SU-DHL-6 (cell line): Measurements from ENCODE around the gene SLC25A6.

Experiments
- H2AFZ ChIP-seq: fragments of 200-600 bp; sonication (generic); 2 replicates; pipeline ENCODE4 v1.6.1; 2014; ENCODE audit warnings: low read depth, mild to moderate bottlenecking, moderate library complexity, mixed read lengths, antibody characterized with exemption, low read length; ENCODE audit not compliant: severe bottlenecking
- H3F3A ChIP-seq: fragments of 200-600 bp; shearing (Covaris generic); 2 replicates; pipeline ENCODE4 v1.6.0; 2016; ENCODE audit warnings: antibody characterized with exemption, mild to moderate bottlenecking; ENCODE audit not compliant: insufficient read depth
- H3K27ac ChIP-seq: fragments of 200-600 bp; sonication (generic); 2 replicates; pipeline ENCODE4 v1.5.1; 2016; ENCODE audit warnings: low read depth, mild to moderate bottlenecking, low read length, moderate library complexity, mixed read lengths
- H3K27me3 ChIP-seq: fragments of 200-600 bp; sonication (generic), shearing (Covaris generic); 2 replicates; pipeline ENCODE4 v1.6.0; 2014; ENCODE audit warnings: mild to moderate bottlenecking, low read length
- H3K36me3 ChIP-seq: fragments of 200-600 bp; sonication (generic); 2 replicates; pipeline ENCODE4 v1.6.1; 2014; ENCODE audit warnings: mild to moderate bottlenecking, low read length, mixed read lengths
- H3K4me2 ChIP-seq: fragments of 300-600, 200-600 bp; shearing (Covaris generic), sonication (generic); 2 replicates; pipeline ENCODE4 v1.6.0; 2014; ENCODE audit warnings: low read length, low read depth, mild to moderate bottlenecking; ENCODE audit not compliant: poor library complexity, severe bottlenecking
- H3K4me3 ChIP-seq: fragments of 200-600 bp; sonication (generic); 2 replicates; pipeline ENCODE4 v1.5.1; 2014; ENCODE audit warnings: antibody characterized with exemption, low read length, mild to moderate bottlenecking, mixed read lengths; ENCODE audit not compliant: insufficient read depth, poor library complexity, severe bottlenecking
- H3K79me2 ChIP-seq: fragments of 200-600 bp; sonication (generic); 2 replicates; pipeline ENCODE4 v1.6.1; 2014; ENCODE audit warnings: mild to moderate bottlenecking, low read length, moderate library complexity; ENCODE audit not compliant: insufficient read depth
- H3K9ac ChIP-seq: fragments of 200-600 bp; sonication (generic); 2 replicates; pipeline ENCODE4 v1.7.0; 2014; ENCODE audit warnings: mild to moderate bottlenecking, low read length
- H3K9me2 ChIP-seq: fragments of 200-600 bp; sonication (generic); replicated peaks from 2 replicates; pipeline ENCODE4 v1.6.1; 2014; ENCODE audit warnings: low read length; ENCODE audit not compliant: insufficient read depth
- H3K9me3 ChIP-seq: fragments of 200-600 bp; sonication (generic); 2 replicates; pipeline ENCODE4 v1.6.1; 2014; ENCODE audit warnings: low read length, mixed read lengths; ENCODE audit not compliant: insufficient read depth
- H4K20me1 ChIP-seq: fragments of 200-600 bp; sonication (generic); 2 replicates; pipeline ENCODE4 v1.6.1; 2014; ENCODE audit warnings: low read depth, mild to moderate bottlenecking, antibody characterized with exemption, low read length, moderate library complexity, mixed read lengths
- EZH2phosphoT487 ChIP-seq: fragments of 200-600 bp; sonication (generic), shearing (Covaris generic); conservative IDR thresholded peaks from 2 replicates; pipeline ENCODE4 v1.6.1; 2018; ENCODE audit warnings: mild to moderate bottlenecking, antibody characterized with exemption, low read length, moderate library complexity, mixed read lengths
- TF ChIP-seq, protein P1 (sequence below): fragments of 200-600 bp; sonication (generic); IDR thresholded peaks from one replicate; pipeline ENCODE4 v1.5.1; 2017; ENCODE audit warnings: antibody characterized with exemption, mild to moderate bottlenecking, low read length, moderate library complexity; ENCODE audit not compliant: insufficient read depth, poor library complexity, severe bottlenecking

The SLC25A6 gene

GRCh38 chrX:1423215-1423614 lies 31.3 kb upstream of the SLC25A6 start:
- Histone ChIP-seq H3K9ac (no peak overlapping the region), H3K9me2 (no peaks in the 10 kb centered on the region), H3K4me3 (no peak overlapping the region), H3K4me2 (no peak overlapping the region), H4K20me1 (no peaks in the 10 kb centered on the region), H3K27me3 (no peaks in the 10 kb centered on the region), H2AFZ (no peak overlapping the region), H3K36me3 (0 out of 2 replicates have a peak, but pooled peaks cover 2% of the 10 kb centered on the region), H3K9me3 (no peaks in the 10 kb centered on the region), H3F3A (no peaks in the 10 kb centered on the region), H3K27ac (no peak overlapping the region), H3K79me2 (no peaks in the 10 kb centered on the region)
- TF ChIP-seq EZH2phosphoT487, result no peak
- TF ChIP-seq, protein P1, sequence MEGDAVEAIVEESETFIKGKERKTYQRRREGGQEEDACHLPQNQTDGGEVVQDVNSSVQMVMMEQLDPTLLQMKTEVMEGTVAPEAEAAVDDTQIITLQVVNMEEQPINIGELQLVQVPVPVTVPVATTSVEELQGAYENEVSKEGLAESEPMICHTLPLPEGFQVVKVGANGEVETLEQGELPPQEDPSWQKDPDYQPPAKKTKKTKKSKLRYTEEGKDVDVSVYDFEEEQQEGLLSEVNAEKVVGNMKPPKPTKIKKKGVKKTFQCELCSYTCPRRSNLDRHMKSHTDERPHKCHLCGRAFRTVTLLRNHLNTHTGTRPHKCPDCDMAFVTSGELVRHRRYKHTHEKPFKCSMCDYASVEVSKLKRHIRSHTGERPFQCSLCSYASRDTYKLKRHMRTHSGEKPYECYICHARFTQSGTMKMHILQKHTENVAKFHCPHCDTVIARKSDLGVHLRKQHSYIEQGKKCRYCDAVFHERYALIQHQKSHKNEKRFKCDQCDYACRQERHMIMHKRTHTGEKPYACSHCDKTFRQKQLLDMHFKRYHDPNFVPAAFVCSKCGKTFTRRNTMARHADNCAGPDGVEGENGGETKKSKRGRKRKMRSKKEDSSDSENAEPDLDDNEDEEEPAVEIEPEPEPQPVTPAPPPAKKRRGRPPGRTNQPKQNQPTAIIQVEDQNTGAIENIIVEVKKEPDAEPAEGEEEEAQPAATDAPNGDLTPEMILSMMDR, result no peak

DNA sequence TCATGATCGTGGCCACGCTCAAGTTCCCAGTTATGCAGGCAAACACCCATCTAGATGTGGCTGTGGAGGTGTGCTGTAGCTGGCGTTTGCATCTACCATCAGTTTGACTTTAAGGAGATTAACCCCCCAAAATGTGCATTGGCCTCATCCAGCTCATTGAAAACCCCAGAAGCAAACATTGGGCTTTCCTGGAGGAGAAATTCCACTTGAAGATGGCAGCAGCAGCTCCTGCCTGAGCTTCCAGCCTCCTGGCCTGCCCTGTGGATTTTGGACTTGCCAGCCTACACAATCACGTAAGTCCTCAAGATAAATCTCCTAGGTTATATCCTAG lies 30.2 kb upstream of the SLC25A6 start:
- 0 out of 2 replicates have a peak, but pooled peaks cover 2% of the 10 kb centered on the region for H3K36me3 ChIP-seq

DNA sequence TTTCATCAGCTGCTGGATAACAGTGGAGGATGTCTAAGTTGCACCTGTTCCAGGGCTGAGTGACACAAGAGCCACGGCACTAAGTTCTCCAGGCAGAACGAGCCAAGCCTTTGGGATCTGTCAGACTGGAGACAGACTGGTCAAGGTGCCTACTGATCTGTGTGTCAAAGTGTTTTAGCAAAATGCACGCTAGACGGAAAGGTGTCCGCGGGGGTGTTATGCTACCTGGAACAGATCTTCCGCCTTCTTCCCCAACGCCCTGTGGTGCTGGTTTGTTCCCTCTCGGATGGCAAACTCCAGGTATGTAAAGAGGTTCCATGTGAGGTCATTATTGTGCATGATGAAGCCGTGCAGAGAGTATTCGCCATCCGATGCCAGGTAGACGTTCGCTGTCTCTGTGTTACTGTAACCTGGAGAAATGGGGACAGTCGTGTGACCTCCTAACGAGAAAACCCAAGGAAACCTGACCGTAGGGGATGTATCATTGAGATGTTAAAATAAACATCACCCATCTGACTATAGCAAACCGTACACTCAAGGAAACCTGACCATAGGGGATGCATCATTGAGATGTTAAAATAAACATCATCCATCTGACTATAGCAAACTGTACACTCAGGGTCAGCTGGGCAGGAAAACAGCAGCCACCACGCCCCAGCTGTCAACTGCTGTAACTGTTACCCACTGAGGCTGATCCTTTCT lies 29.7 kb upstream of the SLC25A6 start:
- Histone ChIP-seq H4K20me1 (no peaks in the 10 kb centered on the region), H3K4me2 (no peak overlapping the region), H3K27me3 (no peaks in the 10 kb centered on the region), H3K9me2 (no peaks in the 10 kb centered on the region), H3K36me3 (0 out of 2 replicates have a peak, but pooled peaks cover 2% of the 10 kb centered on the region), H3K79me2 (no peaks in the 10 kb centered on the region), H3F3A (no peaks in the 10 kb centered on the region), H3K4me3 (no peak overlapping the region), H2AFZ (no peak overlapping the region), H3K27ac (no peak overlapping the region), H3K9me3 (no peaks in the 10 kb centered on the region), H3K9ac (no peak overlapping the region)
- TF ChIP-seq, protein P1, result no peak
- TF ChIP-seq EZH2phosphoT487, result no peak

More for the DNA sequence above, 30.2 kb upstream of the SLC25A6 start:
- TF ChIP-seq, protein P1, result no peak
- no peak for TF ChIP-seq EZH2phosphoT487
- H3F3A ChIP-seq, result no peaks in the 10 kb centered on the region
- no peak overlapping the region for H3K9ac ChIP-seq
- no peaks in the 10 kb centered on the region for H3K27me3 ChIP-seq
- no peaks in the 10 kb centered on the region for H3K9me2 ChIP-seq
- no peak overlapping the region for H3K4me3 ChIP-seq
- no peak overlapping the region for H2AFZ ChIP-seq
- no peaks in the 10 kb centered on the region for H3K9me3 ChIP-seq
- H3K79me2 ChIP-seq, result no peaks in the 10 kb centered on the region
- H3K27ac ChIP-seq, result no peak overlapping the region
- H3K4me2 ChIP-seq, result no peak overlapping the region
- H4K20me1 ChIP-seq, result no peaks in the 10 kb centered on the region
